ENCODE measurements around the gene PTOV1.

The PTOV1 gene

GRCh38 chr19:49840736-49841249, 10.2 kb upstream of the PTOV1 start:
- peaks cover 2% of the 10 kb centered on the region for H3K9me3 ChIP-seq (ENCODE audit: low read length)
- H3K36me3 ChIP-seq (ENCODE audit: insufficient read depth, low read length) = peaks cover 50% of the 10 kb centered on the region
- H3K4me1 ChIP-seq (ENCODE audit: insufficient read depth, low read length) = peaks cover 4% of the 10 kb centered on the region
- no peak overlapping the region for H3K4me3 ChIP-seq (ENCODE audit: low read length)
- H2AFZ ChIP-seq (ENCODE audit: low read depth, low read length) = no peak overlapping the region
- H3K27me3 ChIP-seq (ENCODE audit: insufficient read depth, low read length) = no peaks in the 10 kb centered on the region

GRCh38 chr19:49843265-49843664, 7.7 kb upstream of the PTOV1 start:
- no peak overlapping the region for H3K4me3 ChIP-seq (ENCODE audit: low read length)
- no peaks in the 10 kb centered on the region for H3K9me3 ChIP-seq (ENCODE audit: low read length)
- peaks cover 26% of the 10 kb centered on the region for H3K36me3 ChIP-seq (ENCODE audit: insufficient read depth, low read length)
- H2AFZ ChIP-seq (ENCODE audit: low read depth, low read length) = no peak overlapping the region
- no peaks in the 10 kb centered on the region for H3K27me3 ChIP-seq (ENCODE audit: insufficient read depth, low read length)
- H3K4me1 ChIP-seq (ENCODE audit: insufficient read depth, low read length) = peaks cover 4% of the 10 kb centered on the region

- Histone ChIP-seq H3K4me3 (ENCODE audit: low read length) (no peak overlapping the region), H3K9me3 (ENCODE audit: low read length) (peaks cover 4% of the 10 kb centered on the region), H3K36me3 (ENCODE audit: insufficient read depth, low read length) (peaks cover 19% of the 10 kb centered on the region), H3K4me1 (ENCODE audit: insufficient read depth, low read length) (peaks cover 4% of the 10 kb centered on the region), H2AFZ (ENCODE audit: low read depth, low read length) (no peak overlapping the region), H3K27me3 (ENCODE audit: insufficient read depth, low read length) (no peaks in the 10 kb centered on the region)
Observed at GRCh38 chr19:49844138-49845095, 6.5 kb upstream of the PTOV1 start.

GRCh38 chr19:49845414-49845813, 5.5 kb upstream of the PTOV1 start:
- Histone ChIP-seq H2AFZ (ENCODE audit: low read depth, low read length) (no peak overlapping the region), H3K4me1 (ENCODE audit: insufficient read depth, low read length) (peaks cover 6% of the 10 kb centered on the region), H3K36me3 (ENCODE audit: insufficient read depth, low read length) (peaks cover 11% of the 10 kb centered on the region), H3K4me3 (ENCODE audit: low read length) (no peak overlapping the region), H3K9me3 (ENCODE audit: low read length) (peaks cover 4% of the 10 kb centered on the region), H3K27me3 (ENCODE audit: insufficient read depth, low read length) (no peaks in the 10 kb centered on the region)

GRCh38 chr19:49846408-49846807, 4.6 kb upstream of the PTOV1 start:
- peaks cover 4% of the 10 kb centered on the region for H3K9me3 ChIP-seq (ENCODE audit: low read length)
- H3K4me1 ChIP-seq (ENCODE audit: insufficient read depth, low read length) = peaks cover 4% of the 10 kb centered on the region
- no peak overlapping the region for H3K4me3 ChIP-seq (ENCODE audit: low read length)
- H3K36me3 ChIP-seq (ENCODE audit: insufficient read depth, low read length) = peaks cover 4% of the 10 kb centered on the region
- no peaks in the 10 kb centered on the region for H3K27me3 ChIP-seq (ENCODE audit: insufficient read depth, low read length)
- H2AFZ ChIP-seq (ENCODE audit: low read depth, low read length) = no peak overlapping the region

GRCh38 chr19:49847731-49848696, 2.9 kb upstream of the PTOV1 start:
- Histone ChIP-seq H3K9me3 (ENCODE audit: low read length) (peaks cover 4% of the 10 kb centered on the region), H3K27me3 (ENCODE audit: insufficient read depth, low read length) (no peaks in the 10 kb centered on the region), H3K36me3 (ENCODE audit: insufficient read depth, low read length) (peaks cover 12% of the 10 kb centered on the region), H3K4me1 (ENCODE audit: insufficient read depth, low read length) (peaks cover 16% of the 10 kb centered on the region), H3K4me3 (ENCODE audit: low read length) (no peak overlapping the region), H2AFZ (ENCODE audit: low read depth, low read length) (no peak overlapping the region)

GRCh38 chr19:49848938-49849337, 2.0 kb upstream of the PTOV1 start:
- no peak overlapping the region for H2AFZ ChIP-seq (ENCODE audit: low read depth, low read length)
- H3K27me3 ChIP-seq (ENCODE audit: insufficient read depth, low read length) = no peaks in the 10 kb centered on the region
- peaks cover 4% of the 10 kb centered on the region for H3K9me3 ChIP-seq (ENCODE audit: low read length)
- H3K4me1 ChIP-seq (ENCODE audit: insufficient read depth, low read length) = peaks cover 18% of the 10 kb centered on the region
- H3K36me3 ChIP-seq (ENCODE audit: insufficient read depth, low read length) = peaks cover 15% of the 10 kb centered on the region
- H3K4me3 ChIP-seq (ENCODE audit: low read length) = no peak overlapping the region

GRCh38 chr19:49849433-49850220, 1.3 kb upstream of the PTOV1 start:
- Histone ChIP-seq H3K27me3 (ENCODE audit: insufficient read depth, low read length) (no peaks in the 10 kb centered on the region), H3K4me1 (ENCODE audit: insufficient read depth, low read length) (peaks cover 18% of the 10 kb centered on the region), H2AFZ (ENCODE audit: low read depth, low read length) (no peak overlapping the region), H3K36me3 (ENCODE audit: insufficient read depth, low read length) (peaks cover 22% of the 10 kb centered on the region), H3K4me3 (ENCODE audit: low read length) (peak overlapping the region; percentile 99), H3K9me3 (ENCODE audit: low read length) (peaks cover 4% of the 10 kb centered on the region)

- Histone ChIP-seq H3K4me3 (ENCODE audit: low read length) (peak overlapping the region; percentile 99), H3K9me3 (ENCODE audit: low read length) (peaks cover 4% of the 10 kb centered on the region), H2AFZ (ENCODE audit: low read depth, low read length) (peak overlapping the region; percentile 96), H3K27me3 (ENCODE audit: insufficient read depth, low read length) (no peaks in the 10 kb centered on the region), H3K4me1 (ENCODE audit: insufficient read depth, low read length) (peaks cover 18% of the 10 kb centered on the region), H3K36me3 (ENCODE audit: insufficient read depth, low read length) (peaks cover 26% of the 10 kb centered on the region)
Observed at GRCh38 chr19:49850221-49850486, 805 bp upstream of the PTOV1 start.

GRCh38 chr19:49851456-49852259, 699 bp downstream of the PTOV1 start:
- Histone ChIP-seq H3K4me3 (ENCODE audit: low read length) (peak overlapping the region; percentile 99), H3K27me3 (ENCODE audit: insufficient read depth, low read length) (no peaks in the 10 kb centered on the region), H3K4me1 (ENCODE audit: insufficient read depth, low read length) (peaks cover 18% of the 10 kb centered on the region), H3K9me3 (ENCODE audit: low read length) (peaks cover 4% of the 10 kb centered on the region), H2AFZ (ENCODE audit: low read depth, low read length) (no peak overlapping the region), H3K36me3 (ENCODE audit: insufficient read depth, low read length) (peaks cover 40% of the 10 kb centered on the region)

- peaks cover 4% of the 10 kb centered on the region for H3K9me3 ChIP-seq (ENCODE audit: low read length)
- peaks cover 50% of the 10 kb centered on the region for H3K36me3 ChIP-seq (ENCODE audit: insufficient read depth, low read length)
- H2AFZ ChIP-seq (ENCODE audit: low read depth, low read length) = no peak overlapping the region
- no peaks in the 10 kb centered on the region for H3K27me3 ChIP-seq (ENCODE audit: insufficient read depth, low read length)
- peaks cover 18% of the 10 kb centered on the region for H3K4me1 ChIP-seq (ENCODE audit: insufficient read depth, low read length)
- peak overlapping the region; percentile 99 for H3K4me3 ChIP-seq (ENCODE audit: low read length)
Observed at GRCh38 chr19:49852631-49853126, 1.7 kb downstream of the PTOV1 start.

Measured in neuron (in vitro differentiated cells).